ENCODE results near the gene TNFRSF19. TPM values are rescaled to one million over a fixed set of nuclear protein-coding genes. Genes with fewer than 3 reads are reported as not detected.
A peak's percentile ranks its signal among the peaks of the same experiment; 100 is the strongest.

Gene TNFRSF19
- total and polyA plus RNA-seq, 2 of the 8 experiments (the other 6 are each of a cell fraction or from before 2014, with no cell fraction given): 0.50 to 0.95 TPM

DNA sequence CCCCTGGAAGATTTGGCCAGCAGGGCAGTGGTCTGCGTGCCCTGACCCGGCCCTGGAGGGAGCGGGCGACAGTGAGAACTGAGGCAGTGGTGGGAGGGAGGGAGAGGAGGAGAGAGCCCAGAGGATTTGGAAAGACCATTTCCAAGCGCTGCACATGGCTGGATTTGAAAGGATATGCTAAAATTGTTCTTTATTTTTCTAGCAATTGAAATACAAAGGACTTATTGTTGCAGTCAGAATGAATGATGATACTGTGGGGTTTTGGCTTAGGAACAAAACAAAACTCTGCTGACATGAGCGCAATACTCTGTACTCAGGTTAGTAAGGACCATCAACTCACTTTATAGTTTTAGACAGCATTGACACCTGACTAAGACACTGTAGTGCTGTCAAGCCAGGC, 69.5 kb downstream of the TNFRSF19 start:
- POLR2A ChIA-PET (ENCODE audit: partially characterized antibody): no interaction called here
- H4K20me1 ChIP-seq (replicated peaks in 1 of 2; ENCODE audit: control insufficient read depth in 1 of 2, insufficient read depth in 2 of 2, low read length in 2 of 2): no peaks in the 10 kb centered on the region
- TF ChIP-seq RBBP5 (IDR thresholded peaks at IDR 0.05; ENCODE audit: borderline replicate concordance, low read depth, low read length): no peak

More for the DNA sequence above, 69.5 kb downstream of the TNFRSF19 start:
- Histone ChIP-seq H3K4ac (replicated peaks; ENCODE audit: insufficient read length, low read depth, low read length) (no peak overlapping the region), H3K79me2 (ENCODE audit: control insufficient read depth in 1 of 2, insufficient read depth in 2 of 2, low read length in 2 of 2) (no peaks in the 10 kb centered on the region), H3K4me1 (replicated peaks in 1 of 4; ENCODE audit: control insufficient read depth in 3 of 4, insufficient read depth in 4 of 4, low read length in 3 of 4) (peaks cover 0 to 20% (median 9%) of the 10 kb centered on the region in 4 experiments), H3K14ac (ENCODE audit: insufficient read length) (no peak overlapping the region), H2BK12ac (ENCODE audit: low read depth, low read length) (no peak overlapping the region), H3K23ac (ENCODE audit: insufficient read length) (no peak overlapping the region), H4K5ac (ENCODE audit: insufficient read length, low read depth, low read length) (no peak overlapping the region), H4K91ac (replicated peaks; ENCODE audit: insufficient read length, low read length) (no peak overlapping the region), H2BK120ac (replicated peaks; ENCODE audit: low read depth, low read length) (no peak overlapping the region), H3K27me3 (replicated peaks in 1 of 4; ENCODE audit: control insufficient read depth in 3 of 4, extremely low read depth in 1 of 4, insufficient read depth in 3 of 4, low read length in 3 of 4) (no peaks in the 10 kb centered on the region), H2BK20ac (ENCODE audit: low read length) (peak overlapping the region; percentile 35; the same call in 1 of the 2 replicates), H2AFZ (ENCODE audit: low read length) (no peak overlapping the region), H3K23me2 (ENCODE audit: low read depth, low read length) (no peaks in the 10 kb centered on the region), H3K9ac (replicated peaks in 1 of 4; ENCODE audit: extremely low read depth in 1 of 4, low read depth in 3 of 4, low read length in 3 of 4) (no peak overlapping the region), H3K36me3 (ENCODE audit: control insufficient read depth in 2 of 4, insufficient read depth in 4 of 4, low read length in 3 of 4) (no peaks in the 10 kb centered on the region), H3K4me3 (ENCODE audit: extremely low read depth in 1 of 4, insufficient read depth in 2 of 4, low read depth in 3 of 4, low read length in 4 of 4) (no peak overlapping the region), H3K79me1 (ENCODE audit: low read depth, low read length) (no peaks in the 10 kb centered on the region), H3K27ac (ENCODE audit: low read depth, low read length) (no peak overlapping the region), H2BK5ac (ENCODE audit: low read depth, low read length) (no peak overlapping the region), H3K56ac (replicated peaks; ENCODE audit: insufficient read length, low read depth, low read length) (no peak overlapping the region), H2BK15ac (ENCODE audit: low read length) (peak overlapping the region; percentile 48; the same call in 1 of the 2 replicates), H4K8ac (ENCODE audit: extremely low read depth, insufficient read depth, low read length) (no peak overlapping the region), H3K9me3 (ENCODE audit: insufficient read depth in 2 of 2, low read depth in 1 of 2, low read length in 1 of 2) (no peaks in the 10 kb centered on the region), H3K18ac (ENCODE audit: extremely low read depth, low read length) (0 out of 2 replicates have a peak overlapping the region, but pooled peaks have one; percentile 21), H3K4me2 (ENCODE audit: insufficient read depth in 1 of 2, low read depth in 2 of 2, low read length in 2 of 2) (no peak overlapping the region), H2AK5ac (ENCODE audit: low read depth, low read length) (no peak overlapping the region; the same call in 1 of the 2 replicates)
- CTCF ChIA-PET (ENCODE audit: partially characterized antibody): interaction anchor here (1.1 to 1.6 kb wide), 4 partner anchors 11 to 27 kb away, joined by 3 to 5 read pairs (median 4); no protein-coding TSS in a partner anchor
- 91% methylated on average over 6 of the region's 6 CpGs; no CpG with 5 or more reads in 1 of the 2 experiments for WGBS, 2 experiments (ENCODE audit: extremely low coverage in 1 of 2, insufficient coverage in 1 of 2, insufficient read length in 1 of 2, insufficient replicate concordance in 2 of 2, low coverage in 1 of 2, low lambda C conversion rate in 2 of 2, missing lambda C conversion rate in 1 of 2)
- DNase-seq (ENCODE audit: low read depth in 1 of 2, low spot score in 2 of 2) (no peak), FAIRE-seq (no peak)
